ENCODE results near the gene RGSL1. TPM values are rescaled to one million over a fixed set of nuclear protein-coding genes. Genes with fewer than 3 reads are reported as not detected.
A peak's percentile ranks its signal among the peaks of the same experiment; 100 is the strongest.

The RGSL1 gene
- polyA plus RNA-seq, 1 donor from 2014 or later: not detected

GRCh38 chr1:182575540-182576149 lies 125.7 kb downstream of the RGSL1 start:
- Mint-ChIP-seq H3K36me3 (peaks cover 13% of the 10 kb centered on the region), H3K9me3 (no peaks in the 10 kb centered on the region)

GRCh38 chr1:182580736-182581135 lies 130.8 kb downstream of the RGSL1 start:
- Mint-ChIP-seq H3K27me3 (no peaks in the 10 kb centered on the region), H3K4me3 (no peak overlapping the region), H3K4me1 (peaks cover 21 to 30% (median 21%) of the 10 kb centered on the region in 3 donors), H3K27ac (no peak overlapping the region), H3K36me3 (peaks cover 11% of the 10 kb centered on the region), H3K9me3 (no peaks in the 10 kb centered on the region)

More at GRCh38 chr1:182575540-182576149, 125.7 kb downstream of the RGSL1 start:
- peak overlapping the region in 1 of 3 donors; percentile 71 for H3K27ac Mint-ChIP-seq
- H3K4me1 Mint-ChIP-seq: peaks cover 5 to 7% (median 6%) of the 10 kb centered on the region in 3 donors
- no peaks in the 10 kb centered on the region for H3K27me3 Mint-ChIP-seq
- H3K4me3 Mint-ChIP-seq: no peak overlapping the region

- H3K36me3 Mint-ChIP-seq: peaks cover 9% of the 10 kb centered on the region
- no peaks in the 10 kb centered on the region for H3K9me3 Mint-ChIP-seq
- peaks cover 33 to 49% (median 40%) of the 10 kb centered on the region in 3 donors for H3K4me1 Mint-ChIP-seq
- no peaks in the 10 kb centered on the region for H3K27me3 Mint-ChIP-seq
- H3K4me3 Mint-ChIP-seq: peak overlapping the region in 2 of 4 donors; percentile 60 to 75
- no peak overlapping the region for H3K27ac Mint-ChIP-seq
These were observed 134.8 kb downstream of the RGSL1 start for GRCh38 chr1:182584746-182585145.

GRCh38 chr1:182586380-182586779 lies 136.4 kb downstream of the RGSL1 start:
- H3K27ac Mint-ChIP-seq: no peak overlapping the region
- no peaks in the 10 kb centered on the region for H3K9me3 Mint-ChIP-seq
- no peaks in the 10 kb centered on the region for H3K27me3 Mint-ChIP-seq
- H3K36me3 Mint-ChIP-seq: peaks cover 7% of the 10 kb centered on the region
- H3K4me1 Mint-ChIP-seq: peaks cover 33 to 50% (median 40%) of the 10 kb centered on the region in 3 donors
- peak overlapping the region in 1 of 4 donors; percentile 6 for H3K4me3 Mint-ChIP-seq

- Mint-ChIP-seq H3K4me1 (peaks cover 32 to 50% (median 40%) of the 10 kb centered on the region in 3 donors), H3K36me3 (peaks cover 7% of the 10 kb centered on the region), H3K27me3 (no peaks in the 10 kb centered on the region), H3K27ac (no peak overlapping the region), H3K9me3 (no peaks in the 10 kb centered on the region), H3K4me3 (no peak overlapping the region)
These were observed 137.1 kb downstream of the RGSL1 start for GRCh38 chr1:182587093-182587492.

DNA sequence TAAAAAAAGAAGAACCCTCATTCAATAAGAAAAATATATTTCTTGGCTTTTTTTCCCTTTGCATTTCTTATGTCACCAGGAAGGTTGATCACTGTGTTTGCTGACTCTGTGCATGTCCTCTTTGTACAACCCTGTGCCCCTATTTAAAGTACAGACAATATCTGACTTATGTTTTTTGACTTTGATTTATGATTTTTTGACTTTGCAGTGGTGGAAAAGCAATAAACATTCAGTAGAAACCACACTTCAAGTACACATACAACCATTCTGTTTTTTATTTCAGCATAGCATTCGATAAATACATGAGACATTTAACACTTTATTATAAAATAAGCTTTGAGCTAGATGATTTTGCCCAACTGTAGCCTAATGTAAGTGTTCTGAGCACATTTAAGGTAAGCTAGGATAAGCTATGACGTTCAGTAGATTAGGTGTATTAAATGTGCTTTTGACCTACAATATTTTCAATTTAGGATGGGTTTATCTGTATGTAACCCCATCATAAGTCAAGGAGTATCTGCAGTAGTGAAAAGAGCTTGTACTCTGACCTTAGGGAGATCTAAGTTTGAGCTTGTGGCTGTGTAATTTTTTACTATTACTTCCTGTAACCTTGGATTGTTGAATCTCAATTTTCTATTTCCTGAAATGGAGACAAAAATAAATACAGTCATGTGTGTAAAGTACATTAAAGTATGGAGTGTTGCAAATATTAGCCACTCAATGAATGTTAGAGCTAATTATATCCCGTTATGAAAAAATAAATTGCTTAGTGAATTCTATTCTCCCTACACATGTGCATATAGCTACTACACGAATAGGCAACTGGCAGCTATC lies 137.9 kb downstream of the RGSL1 start:
- Mint-ChIP-seq H3K27ac (peak overlapping the region; percentile 94 to 100 (median 99)), H3K4me3 (peak overlapping the region; percentile 98 to 100 (median 99)), H3K9me3 (no peaks in the 10 kb centered on the region), H3K27me3 (no peaks in the 10 kb centered on the region), H3K36me3 (peaks cover 7% of the 10 kb centered on the region), H3K4me1 (peaks cover 27 to 49% (median 40%) of the 10 kb centered on the region in 3 donors)

GRCh38 chr1:182588500-182589396 lies 138.8 kb downstream of the RGSL1 start, which contains the start of gene RNASEL:
RNASEL (minus strand) TSS chr1:182589256; CDS start chr1:182586806, 2,450 bp downstream.
- Mint-ChIP-seq H3K36me3 (peaks cover 7% of the 10 kb centered on the region), H3K4me1 (peaks cover 21 to 41% (median 35%) of the 10 kb centered on the region in 3 donors), H3K27ac (peak within 1 kb of the TSS; percentile 94 to 100 (median 99)), H3K27me3 (no peaks in the 10 kb centered on the region), H3K9me3 (no peaks in the 10 kb centered on the region), H3K4me3 (peak within 1 kb of the TSS; percentile 98 to 100 (median 99))

DNA sequence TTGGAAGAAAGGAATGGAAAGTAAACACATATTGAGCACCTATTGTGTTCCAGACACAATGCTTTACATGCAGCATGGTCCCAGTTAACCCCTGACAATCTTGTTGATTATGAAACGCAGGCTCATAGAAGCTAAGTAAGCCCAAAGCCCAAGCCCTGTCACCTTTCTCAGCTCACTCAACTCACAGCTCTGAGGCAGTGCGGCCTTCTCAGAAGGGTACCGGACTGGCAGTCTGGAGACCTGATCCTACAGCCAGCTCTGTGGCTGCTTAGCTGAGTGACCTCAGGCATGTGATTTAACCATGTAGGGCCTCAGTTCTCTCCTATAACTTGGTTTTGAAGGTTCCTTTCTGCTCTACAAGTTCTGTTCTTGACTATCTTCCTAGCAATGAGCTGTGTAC lies 139.6 kb downstream of the RGSL1 start:
- no peaks in the 10 kb centered on the region for H3K27me3 Mint-ChIP-seq
- peaks cover 19 to 33% (median 28%) of the 10 kb centered on the region in 3 donors for H3K4me1 Mint-ChIP-seq
- H3K4me3 Mint-ChIP-seq: peak overlapping the region; percentile 98 to 100 (median 99)
- H3K9me3 Mint-ChIP-seq: no peaks in the 10 kb centered on the region
- H3K27ac Mint-ChIP-seq: peak overlapping the region; percentile 94 to 100 (median 99)
- H3K36me3 Mint-ChIP-seq: peaks cover 7% of the 10 kb centered on the region

- peak overlapping the region; percentile 84 to 99 (median 98) for H3K4me3 Mint-ChIP-seq
- peaks cover 15 to 29% (median 25%) of the 10 kb centered on the region in 3 donors for H3K4me1 Mint-ChIP-seq
- H3K27ac Mint-ChIP-seq: peak overlapping the region in 2 of 3 donors; percentile 99 to 100
- H3K36me3 Mint-ChIP-seq: peaks cover 7% of the 10 kb centered on the region
- H3K27me3 Mint-ChIP-seq: no peaks in the 10 kb centered on the region
- no peaks in the 10 kb centered on the region for H3K9me3 Mint-ChIP-seq
These were observed 140.0 kb downstream of the RGSL1 start for GRCh38 chr1:182589931-182590330.

DNA sequence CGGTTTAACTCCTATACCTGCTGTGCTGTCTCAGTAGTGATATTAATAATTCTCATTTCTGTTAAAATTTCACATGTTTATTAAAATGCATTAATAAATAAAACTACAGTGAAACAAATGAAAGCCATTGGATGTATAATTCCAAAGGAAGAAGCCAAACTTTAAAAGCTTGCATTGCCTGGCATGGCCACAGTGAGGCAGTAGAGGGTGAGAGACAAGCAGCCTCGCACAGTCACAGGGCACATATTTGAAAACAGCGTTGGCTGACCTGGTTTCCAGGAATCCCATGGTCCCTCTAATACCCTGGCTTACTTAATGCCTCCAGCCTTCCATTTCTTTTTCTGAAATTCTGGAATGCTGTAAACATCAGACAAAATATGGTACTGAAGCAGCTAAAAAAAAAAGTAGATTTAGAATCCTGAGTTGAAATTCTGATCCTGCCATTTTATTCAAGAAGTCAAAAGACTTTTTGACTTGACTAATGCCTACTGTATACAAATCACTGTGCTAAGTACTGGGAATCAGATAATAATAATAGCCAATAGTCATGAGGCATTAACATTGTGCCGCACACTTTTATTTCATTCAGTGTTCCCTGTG lies 145.8 kb downstream of the RGSL1 start:
- Mint-ChIP-seq H3K4me1 (peaks cover 0 to 6% (median 3%) of the 10 kb centered on the region in 3 donors), H3K9me3 (no peaks in the 10 kb centered on the region), H3K27me3 (no peaks in the 10 kb centered on the region), H3K4me3 (no peak overlapping the region), H3K36me3 (no peaks in the 10 kb centered on the region), H3K27ac (no peak overlapping the region)

- no peaks in the 10 kb centered on the region for H3K27me3 Mint-ChIP-seq
- H3K36me3 Mint-ChIP-seq: no peaks in the 10 kb centered on the region
- no peak overlapping the region for H3K27ac Mint-ChIP-seq
- H3K9me3 Mint-ChIP-seq: no peaks in the 10 kb centered on the region
- H3K4me1 Mint-ChIP-seq: peaks cover 0 to 6% (median 2%) of the 10 kb centered on the region in 3 donors
- H3K4me3 Mint-ChIP-seq: no peak overlapping the region
These were observed 147.0 kb downstream of the RGSL1 start for GRCh38 chr1:182596934-182597333.

DNA sequence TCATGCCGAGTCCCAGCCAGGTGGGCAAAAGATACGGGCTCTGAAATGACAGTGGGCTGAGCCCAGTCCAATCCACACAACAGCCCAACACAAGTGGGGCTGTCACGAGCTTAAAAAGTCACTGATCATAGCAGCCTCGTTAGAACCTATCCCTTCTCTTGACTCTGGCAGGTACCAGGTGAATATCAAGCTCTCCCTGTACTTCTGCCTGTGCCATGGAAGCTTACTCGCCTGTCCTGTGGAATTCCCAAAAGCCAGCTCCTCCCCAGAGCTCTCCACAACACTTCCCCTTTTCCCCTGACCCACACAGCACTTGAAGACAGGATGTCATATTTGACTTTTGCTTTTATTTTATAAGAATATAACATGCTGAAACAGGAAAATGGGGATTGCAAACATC lies 148.3 kb downstream of the RGSL1 start:
- H3K4me1 Mint-ChIP-seq: peaks cover 3 to 6% (median 6%) of the 10 kb centered on the region in 3 donors
- H3K36me3 Mint-ChIP-seq: no peaks in the 10 kb centered on the region
- H3K4me3 Mint-ChIP-seq: no peak overlapping the region
- H3K27me3 Mint-ChIP-seq: no peaks in the 10 kb centered on the region
- H3K9me3 Mint-ChIP-seq: no peaks in the 10 kb centered on the region
- peak overlapping the region in 1 of 3 donors; percentile 73 for H3K27ac Mint-ChIP-seq

DNA sequence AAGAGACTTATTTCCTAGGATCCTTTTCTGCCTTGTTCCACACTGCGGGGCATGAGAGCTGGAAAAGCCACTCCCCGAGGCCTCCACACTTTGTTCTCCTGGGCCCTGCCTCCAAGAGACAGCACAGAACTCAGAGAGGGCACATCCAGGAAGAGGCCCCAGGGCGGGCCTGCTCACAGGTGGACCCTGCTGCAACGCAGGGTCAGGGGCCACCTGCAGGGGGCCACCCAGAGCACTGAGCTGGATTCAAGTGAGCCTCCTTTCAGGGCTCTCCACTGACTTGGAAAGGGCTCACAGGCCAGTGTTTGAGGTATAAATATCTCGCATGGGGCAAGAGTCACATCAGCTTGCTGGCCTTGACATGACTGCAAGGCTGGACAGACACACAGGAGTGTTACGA lies 149.4 kb downstream of the RGSL1 start:
- Mint-ChIP-seq H3K9me3 (no peaks in the 10 kb centered on the region), H3K27me3 (no peaks in the 10 kb centered on the region), H3K27ac (peak overlapping the region in 1 of 3 donors; percentile 16)

DNA sequence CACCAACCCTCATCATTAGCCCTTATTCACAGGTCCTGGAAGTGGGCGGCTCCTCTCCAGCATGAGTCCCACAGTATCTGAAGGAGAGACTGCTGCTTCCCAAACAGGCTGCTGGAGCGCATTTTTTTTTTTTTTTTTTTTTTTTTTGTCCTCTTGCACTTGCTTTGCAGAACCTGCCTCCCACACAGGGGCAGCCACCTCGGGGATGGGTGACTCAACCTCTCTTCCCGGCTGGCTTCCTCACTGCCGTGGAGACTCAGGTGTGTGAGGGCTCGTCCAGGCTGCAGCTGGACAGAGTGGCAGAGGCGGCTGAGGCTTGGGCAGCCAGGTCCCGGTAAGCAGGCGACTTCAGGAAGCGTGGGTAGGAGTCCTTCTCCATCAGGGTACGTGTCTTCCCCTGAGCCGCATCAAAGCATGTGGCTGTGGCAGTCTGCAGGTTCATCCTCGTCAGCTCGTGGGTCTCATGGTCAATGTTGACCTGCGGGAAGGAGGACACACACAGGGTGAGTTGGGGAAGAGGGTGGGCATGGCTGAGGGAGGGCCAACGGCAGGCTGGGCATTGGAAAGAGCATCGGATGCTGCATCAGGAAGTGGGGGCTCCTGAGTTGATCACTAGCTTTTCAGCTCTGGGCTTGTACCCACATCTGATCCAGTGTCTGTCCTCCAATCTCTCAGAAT lies 150.2 kb downstream of the RGSL1 start:
- Mint-ChIP-seq H3K4me1 (peaks cover 6 to 19% (median 15%) of the 10 kb centered on the region in 3 donors), H3K27ac (no peak overlapping the region), H3K9me3 (no peaks in the 10 kb centered on the region), H3K27me3 (no peaks in the 10 kb centered on the region), H3K36me3 (no peaks in the 10 kb centered on the region), H3K4me3 (no peak overlapping the region)

More for the DNA sequence above, 149.4 kb downstream of the RGSL1 start:
- H3K4me1 Mint-ChIP-seq: peaks cover 6 to 14% (median 11%) of the 10 kb centered on the region in 3 donors
- H3K36me3 Mint-ChIP-seq: no peaks in the 10 kb centered on the region
- H3K4me3 Mint-ChIP-seq: no peak overlapping the region

All from IgD-negative memory B cell (primary cell).